ENCODE results near the gene ARAP2.

DNA sequence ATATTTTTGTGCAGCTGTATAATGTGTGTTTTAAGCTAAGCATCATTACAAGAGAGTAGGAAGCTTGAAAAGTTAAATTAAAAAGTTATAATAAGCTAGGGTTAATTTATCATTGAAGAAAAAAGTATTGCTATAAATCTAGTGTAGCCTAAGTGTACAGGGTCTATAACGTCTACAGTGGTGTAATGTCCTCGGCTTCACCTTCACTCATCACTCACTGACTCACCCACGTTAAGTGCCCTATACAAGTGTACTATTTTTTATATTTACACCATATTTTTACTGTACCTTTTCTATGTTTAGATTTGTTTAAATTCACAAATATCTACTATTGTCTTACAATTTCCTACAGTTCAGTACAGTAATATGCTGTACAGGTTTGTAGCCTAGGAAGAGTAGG is 23.5 kb downstream of the ARAP2 start:
- TF ChIP-seq, protein P1, sequence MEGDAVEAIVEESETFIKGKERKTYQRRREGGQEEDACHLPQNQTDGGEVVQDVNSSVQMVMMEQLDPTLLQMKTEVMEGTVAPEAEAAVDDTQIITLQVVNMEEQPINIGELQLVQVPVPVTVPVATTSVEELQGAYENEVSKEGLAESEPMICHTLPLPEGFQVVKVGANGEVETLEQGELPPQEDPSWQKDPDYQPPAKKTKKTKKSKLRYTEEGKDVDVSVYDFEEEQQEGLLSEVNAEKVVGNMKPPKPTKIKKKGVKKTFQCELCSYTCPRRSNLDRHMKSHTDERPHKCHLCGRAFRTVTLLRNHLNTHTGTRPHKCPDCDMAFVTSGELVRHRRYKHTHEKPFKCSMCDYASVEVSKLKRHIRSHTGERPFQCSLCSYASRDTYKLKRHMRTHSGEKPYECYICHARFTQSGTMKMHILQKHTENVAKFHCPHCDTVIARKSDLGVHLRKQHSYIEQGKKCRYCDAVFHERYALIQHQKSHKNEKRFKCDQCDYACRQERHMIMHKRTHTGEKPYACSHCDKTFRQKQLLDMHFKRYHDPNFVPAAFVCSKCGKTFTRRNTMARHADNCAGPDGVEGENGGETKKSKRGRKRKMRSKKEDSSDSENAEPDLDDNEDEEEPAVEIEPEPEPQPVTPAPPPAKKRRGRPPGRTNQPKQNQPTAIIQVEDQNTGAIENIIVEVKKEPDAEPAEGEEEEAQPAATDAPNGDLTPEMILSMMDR (IDR thresholded peaks at IDR 0.05): no peak
- no peak for TF ChIP-seq EP300 (IDR thresholded peaks at IDR 0.05)
- TF ChIP-seq POLR2A (IDR thresholded peaks at IDR 0.05): no peak

Measured in tibial nerve (tissue), 4 donors.